ENCODE data around the gene MEF2B.
"Not testable (repeated sequence)": the region's sequence is repeated elsewhere in the genome, so short reads cannot be mapped to it uniquely, and the experiment has no call there.

The MEF2B gene

GRCh38 chr19:19145281-19145680 is 24.8 kb downstream of the MEF2B start:
- no peak for DNase-seq (ENCODE audit: low read depth in 1 of 2, low spot score in 1 of 2)
- in situ Hi-C loops (cut with HindIII; ENCODE audit: low pct_unique_long_range_greater_than_20kb, low sequenced_read_pairs): no loop called here
- no peak for TF ChIP-seq JUND (IDR thresholded peaks at IDR 0.05; ENCODE audit: low read depth)

DNA sequence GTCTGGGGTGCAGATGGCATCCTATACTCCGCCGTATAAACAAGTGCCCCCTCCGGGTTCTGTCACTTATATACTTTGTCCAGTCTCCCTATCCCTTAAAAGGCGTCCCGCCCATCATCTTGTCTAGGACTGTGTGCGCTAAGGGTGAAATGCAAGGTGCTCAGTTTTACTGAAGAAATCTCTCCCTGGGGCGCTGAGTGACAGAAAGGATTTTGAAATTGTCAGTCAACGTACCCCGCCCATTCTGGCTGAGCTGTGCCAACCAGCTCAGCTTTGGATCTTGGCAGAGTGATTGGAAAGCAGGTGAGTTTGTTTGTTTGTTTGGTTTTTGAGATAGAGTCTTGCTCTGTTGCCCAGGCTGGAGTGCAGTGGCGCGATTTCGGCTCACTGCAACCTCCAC is 27.7 kb downstream of the MEF2B start:
- in situ Hi-C loops (cut with HindIII; ENCODE audit: low pct_unique_long_range_greater_than_20kb, low sequenced_read_pairs): no loop called here
- TF ChIP-seq JUND (IDR thresholded peaks at IDR 0.05; ENCODE audit: low read depth): no peak
- DNase-seq (ENCODE audit: low read depth in 1 of 2, low spot score in 1 of 2): peak in 1 of 2 experiments; percentile 15

DNA sequence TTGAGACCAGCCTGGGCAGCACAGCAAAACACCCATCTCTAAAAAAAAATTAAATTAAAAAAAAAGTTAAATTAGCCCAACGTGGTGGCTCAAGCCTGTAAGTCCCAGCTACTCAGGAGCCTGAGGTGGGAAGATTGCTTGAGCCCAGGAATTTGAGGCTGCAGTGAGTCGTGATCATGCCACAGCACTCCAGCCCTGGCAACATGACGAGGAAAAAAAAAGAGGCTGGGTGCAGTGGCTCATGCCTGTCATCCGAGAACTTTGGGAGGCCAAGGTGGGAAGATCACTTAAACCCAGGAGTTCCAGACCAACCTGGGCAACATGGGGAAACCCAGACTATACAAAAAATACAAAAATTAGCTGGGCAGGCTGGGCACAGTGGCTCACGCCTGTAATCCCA is 29.6 kb downstream of the MEF2B start:
- TF ChIP-seq JUND (IDR thresholded peaks at IDR 0.05; ENCODE audit: low read depth): no peak
- in situ Hi-C loops (cut with HindIII; ENCODE audit: low pct_unique_long_range_greater_than_20kb, low sequenced_read_pairs): no loop called here
- no peak for DNase-seq (ENCODE audit: low read depth in 1 of 2, low spot score in 1 of 2)

- in situ Hi-C loops (cut with HindIII; ENCODE audit: low pct_unique_long_range_greater_than_20kb, low sequenced_read_pairs): no loop called here
- no peak for DNase-seq (ENCODE audit: low read depth in 1 of 2, low spot score in 1 of 2)
- no peak for TF ChIP-seq JUND (IDR thresholded peaks at IDR 0.05; ENCODE audit: low read depth)
These were observed 30.2 kb downstream of the MEF2B start for GRCh38 chr19:19139876-19140229.

DNA sequence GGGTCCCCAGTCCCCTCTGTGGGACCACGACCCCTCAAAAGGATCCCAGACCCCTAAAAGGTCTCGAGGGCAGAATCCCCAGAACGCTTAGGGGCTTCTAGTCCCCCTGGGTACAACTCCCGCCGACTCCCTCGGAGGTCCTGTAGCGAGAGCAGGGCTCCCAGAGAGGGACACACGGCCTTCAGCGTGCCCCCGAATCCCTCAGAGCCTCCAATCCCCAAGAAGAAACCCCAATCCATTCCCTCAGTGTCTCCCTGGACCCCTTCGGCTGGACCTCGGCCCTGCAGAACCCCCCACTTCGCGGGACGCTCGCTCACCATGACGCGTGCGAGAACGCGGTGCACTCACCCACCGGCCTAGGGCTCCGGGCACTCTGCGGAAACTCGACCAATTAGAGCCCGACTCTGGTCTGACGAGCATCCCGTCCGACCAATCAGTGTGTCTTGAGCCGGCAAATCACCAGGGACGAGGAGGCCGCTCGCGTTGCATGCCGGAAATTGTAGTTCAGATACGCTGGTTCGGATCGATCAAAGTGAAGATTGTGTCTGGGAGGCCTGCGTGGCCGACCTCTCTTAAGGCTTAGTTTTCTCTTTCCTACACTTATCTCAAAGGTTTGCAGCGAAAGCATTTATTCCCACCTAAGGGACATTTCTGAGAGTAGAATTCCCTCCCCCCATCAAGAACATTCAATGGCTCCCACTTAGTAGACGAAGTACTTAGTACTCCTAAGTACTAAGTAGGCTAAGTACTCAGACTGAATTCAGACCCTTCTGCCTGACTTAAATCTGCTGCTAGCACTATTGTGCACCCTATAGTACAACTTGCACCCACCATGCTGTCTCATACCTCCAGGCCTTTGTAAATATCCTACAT is 31.7 kb downstream of the MEF2B start, which contains the start of gene TMEM161A:
Gene TMEM161A (minus strand): TSS at position 370 of the 873 bp plus-strand sequence. CDS start 50 bp downstream, at position 320.
- in situ Hi-C loops (cut with HindIII; ENCODE audit: low pct_unique_long_range_greater_than_20kb, low sequenced_read_pairs): no loop called here
- no peak for TF ChIP-seq JUND (IDR thresholded peaks at IDR 0.05; ENCODE audit: low read depth)
- DNase-seq (ENCODE audit: low read depth in 1 of 2, low spot score in 1 of 2): peak; percentile 98 to 99

DNA sequence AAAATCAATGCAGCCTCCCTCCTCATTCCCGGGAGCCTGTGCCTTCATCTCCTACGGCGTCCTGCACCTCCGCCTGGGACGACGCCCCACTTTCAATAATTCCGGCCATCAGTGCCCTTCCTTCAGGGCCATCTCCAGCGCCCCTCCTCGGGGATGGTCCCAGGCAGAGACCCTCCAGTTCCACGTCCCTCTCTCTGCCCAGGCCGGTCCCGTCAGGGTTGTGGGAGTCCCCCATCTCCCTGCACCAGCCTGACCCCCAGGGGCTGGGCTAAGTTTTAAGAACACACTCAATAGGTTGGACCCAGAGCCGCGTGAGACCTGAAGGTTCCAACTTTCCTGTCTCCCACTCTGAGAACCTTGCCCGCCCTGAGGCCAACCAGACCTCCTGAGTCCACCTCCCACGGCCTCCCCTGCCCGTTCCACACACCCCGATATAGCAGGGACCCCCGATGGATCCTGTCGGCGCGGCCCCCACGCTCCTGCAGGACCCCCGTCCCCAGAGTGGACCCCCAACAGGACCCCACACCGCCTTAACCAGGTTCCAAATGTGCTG is 32.4 kb downstream of the MEF2B start:
- TF ChIP-seq JUND (IDR thresholded peaks at IDR 0.05; ENCODE audit: low read depth): no peak
- no peak for DNase-seq (ENCODE audit: low read depth in 1 of 2, low spot score in 1 of 2)
- in situ Hi-C loops (cut with HindIII; ENCODE audit: low pct_unique_long_range_greater_than_20kb, low sequenced_read_pairs): no loop called here

DNA sequence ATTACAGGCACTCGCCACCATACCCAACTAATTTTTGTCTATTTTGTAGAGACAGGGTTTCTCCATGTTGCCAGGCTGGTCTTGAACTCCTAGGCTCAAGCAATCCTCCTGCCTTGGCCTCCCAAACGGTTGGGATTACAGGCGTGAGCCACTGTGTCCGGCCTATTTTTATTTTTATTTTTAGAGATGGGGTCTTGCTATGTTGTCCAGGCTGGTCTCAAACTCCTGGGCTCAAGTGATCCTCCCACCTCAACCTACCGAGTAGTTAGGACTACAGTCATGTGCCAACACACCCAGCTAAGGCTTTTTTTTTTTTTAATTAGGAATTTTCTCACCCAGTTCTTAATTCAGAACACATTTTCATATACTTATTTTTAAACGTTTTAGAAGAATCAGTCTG is 34.4 kb downstream of the MEF2B start:
- DNase-seq (ENCODE audit: low read depth in 1 of 2, low spot score in 1 of 2); in situ Hi-C loops (cut with HindIII; ENCODE audit: low pct_unique_long_range_greater_than_20kb, low sequenced_read_pairs): not testable (repeated sequence)

DNA sequence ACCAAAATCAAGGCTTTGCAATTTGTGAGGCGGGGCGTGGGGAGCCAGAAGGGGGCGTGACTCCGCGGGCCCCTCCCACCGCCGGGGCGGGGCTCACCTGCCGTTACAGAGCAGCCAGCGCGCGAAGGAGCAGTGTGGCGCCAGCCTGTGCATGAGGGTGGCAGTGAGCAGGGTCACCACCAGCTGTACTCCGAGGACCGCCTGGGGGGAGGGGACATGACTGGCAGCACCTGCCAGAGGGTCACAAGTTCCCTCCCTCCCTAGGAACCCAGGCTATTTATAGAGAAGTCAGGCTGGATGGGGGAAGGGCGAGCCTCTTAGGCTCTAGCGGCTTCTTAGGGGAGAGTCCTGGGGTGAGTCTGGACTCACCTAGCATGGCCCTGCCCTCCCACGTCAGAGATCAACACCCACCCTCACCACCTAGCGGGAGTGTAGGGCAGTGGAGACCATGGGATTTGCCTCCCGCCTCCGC is 35.3 kb downstream of the MEF2B start:
- no peak for TF ChIP-seq JUND (IDR thresholded peaks at IDR 0.05; ENCODE audit: low read depth)
- DNase-seq (ENCODE audit: low read depth in 1 of 2, low spot score in 1 of 2): no peak
- in situ Hi-C loops (cut with HindIII; ENCODE audit: low pct_unique_long_range_greater_than_20kb, low sequenced_read_pairs): no loop called here

DNA sequence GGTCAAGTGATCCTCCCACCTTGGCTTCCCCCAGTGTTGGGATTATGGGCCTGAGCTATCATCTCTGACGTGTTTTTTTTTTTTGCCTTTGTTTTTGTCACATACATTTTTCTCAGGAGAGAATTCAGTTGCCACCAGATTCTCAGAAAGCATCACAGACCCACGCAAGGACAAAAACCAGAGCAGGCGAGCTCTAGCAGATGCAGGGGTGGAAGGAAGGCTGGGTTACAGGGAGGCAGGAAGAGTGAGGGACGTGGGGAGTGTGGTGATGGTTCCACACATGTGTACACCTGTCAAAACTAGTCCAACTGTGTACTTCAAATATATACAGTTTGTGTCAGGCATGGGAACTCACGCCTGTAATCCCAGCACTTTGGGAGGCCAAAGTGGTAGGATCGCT is 36.1 kb downstream of the MEF2B start:
- no peak for TF ChIP-seq JUND (IDR thresholded peaks at IDR 0.05; ENCODE audit: low read depth)
- in situ Hi-C loops (cut with HindIII; ENCODE audit: low pct_unique_long_range_greater_than_20kb, low sequenced_read_pairs): no loop called here
- no peak for DNase-seq (ENCODE audit: low read depth in 1 of 2, low spot score in 1 of 2)

DNA sequence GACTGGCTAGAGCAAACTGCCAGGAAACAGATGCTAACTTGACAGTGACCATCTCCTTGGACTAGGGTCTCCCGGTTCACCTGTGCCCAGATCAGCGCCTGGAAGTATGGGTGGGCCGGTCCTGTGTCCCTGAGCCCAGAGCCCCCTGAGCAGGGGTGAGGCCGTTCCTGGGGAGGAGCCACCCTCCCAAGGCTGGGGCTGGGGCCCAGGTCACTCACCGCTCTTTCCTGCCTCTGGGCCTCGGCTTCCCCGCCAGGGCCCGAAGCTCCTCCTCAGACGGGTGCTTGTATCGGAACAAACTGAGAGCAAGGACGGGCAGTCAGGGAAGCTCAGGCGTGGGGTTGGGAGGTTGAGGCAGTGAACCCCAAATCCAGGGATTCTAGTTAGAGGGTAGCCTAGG is 37.2 kb downstream of the MEF2B start:
- in situ Hi-C loops (cut with HindIII; ENCODE audit: low pct_unique_long_range_greater_than_20kb, low sequenced_read_pairs): no loop called here
- no peak for TF ChIP-seq JUND (IDR thresholded peaks at IDR 0.05; ENCODE audit: low read depth)
- no peak for DNase-seq (ENCODE audit: low read depth in 1 of 2, low spot score in 1 of 2)

DNA sequence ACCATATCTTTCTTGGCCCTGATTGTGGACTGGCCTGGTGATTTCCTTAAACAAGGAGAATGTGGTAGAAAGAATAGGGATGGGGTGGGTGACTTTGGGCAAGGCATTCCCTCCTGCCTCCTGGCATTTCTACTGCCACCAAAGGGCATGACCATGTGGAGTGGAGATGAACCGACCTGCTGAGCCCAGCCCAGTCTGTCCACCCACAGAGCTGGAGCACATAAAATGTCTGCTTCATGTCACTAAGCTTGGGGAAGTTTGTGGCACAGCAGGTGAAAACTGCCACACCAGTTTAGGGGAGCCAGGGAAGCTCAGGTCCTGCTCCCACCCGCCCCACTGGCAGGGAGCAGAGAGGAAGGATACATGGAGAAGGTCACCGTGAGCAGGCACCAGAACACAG is 38.1 kb downstream of the MEF2B start:
- in situ Hi-C loops (cut with HindIII; ENCODE audit: low pct_unique_long_range_greater_than_20kb, low sequenced_read_pairs): no loop called here
- DNase-seq (ENCODE audit: low read depth in 1 of 2, low spot score in 1 of 2): no peak
- no peak for TF ChIP-seq JUND (IDR thresholded peaks at IDR 0.05; ENCODE audit: low read depth)

DNA sequence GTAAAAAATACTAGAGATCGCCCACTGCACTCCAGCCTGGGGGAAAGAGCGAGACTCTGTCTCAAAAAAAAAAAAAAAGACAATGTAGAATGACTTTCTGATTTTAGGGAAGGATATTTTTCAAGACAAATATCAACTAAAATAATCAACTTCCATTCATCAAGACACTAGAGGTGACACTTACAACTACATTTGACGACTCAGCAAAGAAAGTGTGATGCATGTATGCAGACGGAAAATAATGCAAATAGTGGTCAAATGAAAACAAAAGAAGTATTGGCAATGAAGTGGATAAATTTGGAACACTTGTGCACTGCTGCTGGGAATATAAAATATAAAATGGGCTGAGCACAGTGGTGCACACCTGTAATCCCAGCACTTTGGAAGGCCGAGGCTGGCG is 44.0 kb downstream of the MEF2B start:
- DNase-seq (ENCODE audit: low read depth in 1 of 2, low spot score in 1 of 2): no peak
- in situ Hi-C loops (cut with HindIII; ENCODE audit: low pct_unique_long_range_greater_than_20kb, low sequenced_read_pairs): no loop called here
- no peak for TF ChIP-seq JUND (IDR thresholded peaks at IDR 0.05; ENCODE audit: low read depth)

- TF ChIP-seq JUND (IDR thresholded peaks at IDR 0.05; ENCODE audit: low read depth): no peak
- no peak for DNase-seq (ENCODE audit: low read depth in 1 of 2, low spot score in 1 of 2)
- in situ Hi-C loops (cut with HindIII; ENCODE audit: low pct_unique_long_range_greater_than_20kb, low sequenced_read_pairs): no loop called here
These were observed 46.7 kb downstream of the MEF2B start for GRCh38 chr19:19123386-19123785.
